GM18498 (cell line): ENCODE data around the gene AP2A2.

ENCODE experiments used
- ATAC-seq: cut with Tn5 transposase; IDR thresholded peaks from one replicate; pipeline ENCODE4 v1.9.1; 2021; ENCODE audit warnings: mild to moderate bottlenecking, moderate library complexity; ENCODE audit not compliant: unreplicated experiment

Gene AP2A2

GRCh38 chr11:923691-924405 lies 1.8 kb upstream of the AP2A2 start:
- no peak for ATAC-seq

- no peak for ATAC-seq
Measured at GRCh38 chr11:924406-925157, 1.1 kb upstream of the AP2A2 start.

- ATAC-seq, result no peak
Measured at GRCh38 chr11:925158-925495, 543 bp upstream of the AP2A2 start.

GRCh38 chr11:926341-926916 lies 759 bp downstream of the AP2A2 start:
- ATAC-seq, result no peak

- no peak for ATAC-seq
Measured at GRCh38 chr11:927871-928270, 2.2 kb downstream of the AP2A2 start.

GRCh38 chr11:928786-929185 lies 3.1 kb downstream of the AP2A2 start:
- ATAC-seq, result no peak

GRCh38 chr11:929405-929804 lies 3.7 kb downstream of the AP2A2 start:
- no peak for ATAC-seq

GRCh38 chr11:931385-931784 lies 5.7 kb downstream of the AP2A2 start:
- ATAC-seq, result no peak

GRCh38 chr11:932435-932834 lies 6.8 kb downstream of the AP2A2 start:
- ATAC-seq, result no peak

GRCh38 chr11:933142-933851 lies 7.6 kb downstream of the AP2A2 start:
- ATAC-seq, result no peak

- ATAC-seq, result no peak
Measured at GRCh38 chr11:933936-934335, 8.3 kb downstream of the AP2A2 start.

- ATAC-seq, result no peak
Measured at GRCh38 chr11:934527-934926, 8.9 kb downstream of the AP2A2 start.

GRCh38 chr11:936199-936598 lies 10.5 kb downstream of the AP2A2 start:
- ATAC-seq, result no peak

- no peak for ATAC-seq
Measured at GRCh38 chr11:937841-938261, 12.2 kb downstream of the AP2A2 start.

- no peak for ATAC-seq
Measured at GRCh38 chr11:940496-941135, 14.9 kb downstream of the AP2A2 start.

- no peak for ATAC-seq
Measured at GRCh38 chr11:942823-943222, 17.2 kb downstream of the AP2A2 start.

- ATAC-seq, result no peak
Measured at GRCh38 chr11:944711-945470, 19.2 kb downstream of the AP2A2 start.

- no peak for ATAC-seq
Measured at GRCh38 chr11:945986-946385, 20.3 kb downstream of the AP2A2 start.

GRCh38 chr11:947744-948143 lies 22.1 kb downstream of the AP2A2 start:
- no peak for ATAC-seq

- no peak for ATAC-seq
Measured at GRCh38 chr11:951507-951906, 25.8 kb downstream of the AP2A2 start.
